Anterior cingulate cortex (tissue), 58 donors: ENCODE measurements around the gene HEYL.

Experiments used
- DNase-seq, 58 donors: peaks; one replicate each; lab custom pipeline; 2025; lab: John Stamatoyannopoulos, UW

HEYL gene

GRCh38 chr1:39639305-39640130 lies at the start of gene HEYL:
TSS of gene HEYL (minus strand) at chr1:39639643. CDS start at chr1:39639625, 18 bp downstream.
- DNase-seq = peak in 2 of 58 donors; percentile 13 to 25

DNA sequence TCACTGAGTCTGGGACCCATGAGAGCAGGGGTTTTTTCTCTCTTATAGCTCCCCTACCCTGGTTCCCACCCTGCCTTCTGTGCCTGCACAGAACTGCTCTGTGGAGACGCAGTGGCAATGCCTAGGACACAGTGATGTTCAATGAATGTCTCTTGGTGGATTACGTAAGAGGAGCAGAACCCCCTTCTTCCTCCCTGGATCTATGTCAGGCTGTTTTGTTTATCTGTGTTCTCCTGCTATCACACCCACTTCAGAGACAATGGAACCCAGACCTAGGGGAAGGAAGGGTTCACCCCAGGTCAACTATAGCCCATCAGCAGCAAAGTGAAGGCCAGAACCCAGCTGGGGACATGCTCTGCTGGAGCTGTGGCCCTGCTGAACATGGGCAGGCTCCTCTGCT lies 49.8 kb upstream of the HEYL start:
- no peak for DNase-seq

DNA sequence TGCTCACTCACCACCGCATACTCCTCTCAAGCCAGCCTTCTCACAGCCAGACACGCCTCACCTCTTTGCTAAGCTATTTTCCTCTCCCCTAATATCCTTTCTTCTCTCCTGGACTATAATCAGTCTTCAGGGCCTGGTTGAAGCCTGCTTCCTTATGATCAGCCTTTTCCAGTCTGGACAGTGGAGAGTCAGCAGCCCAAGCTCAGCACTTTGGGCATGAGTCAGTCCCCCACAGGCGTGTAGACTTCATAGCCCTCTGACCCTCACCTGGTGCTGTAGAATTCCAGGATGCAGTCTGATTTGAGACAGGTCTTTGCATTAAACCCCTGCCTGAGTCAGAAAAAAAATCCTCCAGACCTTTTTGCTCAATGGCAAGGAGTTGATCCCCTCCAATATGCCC lies 49.3 kb upstream of the HEYL start:
- no peak for DNase-seq

- peak in 1 of 58 donors; percentile 37 for DNase-seq
These were observed 47.8 kb upstream of the HEYL start for GRCh38 chr1:39687243-39687642.

GRCh38 chr1:39685071-39685470 lies 45.6 kb upstream of the HEYL start:
- no peak for DNase-seq

- DNase-seq = peak in 1 of 58 donors; percentile 25
These were observed 44.8 kb upstream of the HEYL start for GRCh38 chr1:39684313-39684664.

DNA sequence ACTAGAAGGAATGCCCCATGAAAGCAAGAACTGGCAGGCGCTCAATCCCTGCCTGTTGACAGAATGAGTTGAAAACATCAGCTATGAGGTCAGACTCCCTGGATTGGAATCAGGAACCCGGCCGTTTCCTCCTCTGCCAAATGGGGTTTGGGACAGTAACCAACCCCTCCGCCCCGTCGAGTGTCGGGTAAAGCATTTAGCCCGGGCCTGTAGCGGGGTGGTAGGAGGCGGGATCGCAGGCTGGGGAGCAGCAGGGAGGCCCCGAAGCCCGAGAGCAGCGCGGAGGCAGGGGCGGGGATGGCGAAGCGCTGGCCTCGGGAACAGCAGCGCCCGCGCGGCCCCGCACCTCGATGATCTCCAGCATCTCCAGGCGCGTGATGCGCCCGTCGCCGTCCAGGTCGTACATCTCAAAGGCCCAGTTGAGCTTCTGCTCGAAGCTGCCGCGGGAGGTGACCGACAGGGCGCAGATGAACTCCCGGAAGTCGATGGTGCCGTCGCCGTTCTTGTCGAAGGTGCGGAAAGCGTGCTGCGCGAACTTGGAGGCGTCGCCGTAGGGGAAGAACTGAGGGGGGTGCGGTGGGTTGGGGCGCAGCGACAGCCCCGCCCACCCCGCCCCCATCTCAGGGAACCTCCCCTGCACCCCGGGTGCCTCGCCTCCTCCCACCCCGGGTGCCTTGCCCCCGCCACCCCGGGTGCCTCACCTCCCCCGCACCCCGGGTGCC lies 44.3 kb upstream of the HEYL start:
- DNase-seq = no peak

GRCh38 chr1:39681999-39682398 lies 42.6 kb upstream of the HEYL start:
- DNase-seq = no peak

- DNase-seq = no peak
These were observed 41.9 kb upstream of the HEYL start for GRCh38 chr1:39681294-39681693.

- DNase-seq = no peak
These were observed 41.3 kb upstream of the HEYL start for GRCh38 chr1:39680751-39681150.

DNA sequence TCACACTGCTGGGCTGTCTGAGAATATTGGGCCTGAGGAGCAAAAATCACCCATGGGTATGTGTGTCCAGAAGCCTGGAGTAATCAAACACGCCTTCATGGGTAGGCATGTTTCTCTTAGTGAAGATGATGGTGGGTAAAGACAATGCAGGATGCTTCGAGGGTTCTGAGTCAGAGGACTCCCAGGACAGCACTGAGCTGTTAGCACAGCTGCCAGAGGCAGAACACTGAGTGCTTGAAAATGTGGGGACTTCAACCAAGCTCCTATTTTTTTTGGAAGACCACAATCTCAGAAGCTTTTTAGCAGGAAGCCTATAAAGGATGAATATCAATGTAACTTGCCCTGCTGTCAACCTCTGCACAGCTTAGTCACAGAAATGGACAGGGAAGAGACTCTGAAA lies 40.4 kb upstream of the HEYL start:
- no peak for DNase-seq

- no peak for DNase-seq
These were observed 39.4 kb upstream of the HEYL start for GRCh38 chr1:39678889-39679288.

DNA sequence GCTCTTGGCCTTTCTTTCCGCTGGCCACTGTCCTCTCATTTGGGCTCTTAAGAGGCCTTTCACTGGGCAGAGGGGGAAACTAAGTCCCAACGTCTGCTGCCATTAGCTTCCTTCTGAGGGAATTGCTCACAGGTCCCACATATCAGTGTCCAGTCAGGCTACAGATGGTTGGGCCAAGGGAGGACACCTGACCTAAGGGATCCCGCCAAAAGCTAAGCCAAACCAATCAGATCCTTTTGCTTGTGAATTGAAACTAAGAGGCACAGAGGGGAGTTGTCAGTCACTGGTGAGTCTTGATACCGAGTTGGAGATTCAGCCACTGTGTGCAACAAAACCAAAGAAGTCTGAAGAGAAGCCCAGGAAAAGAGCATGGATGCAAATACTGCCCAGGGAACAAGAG lies 38.2 kb upstream of the HEYL start:
- DNase-seq = no peak

DNA sequence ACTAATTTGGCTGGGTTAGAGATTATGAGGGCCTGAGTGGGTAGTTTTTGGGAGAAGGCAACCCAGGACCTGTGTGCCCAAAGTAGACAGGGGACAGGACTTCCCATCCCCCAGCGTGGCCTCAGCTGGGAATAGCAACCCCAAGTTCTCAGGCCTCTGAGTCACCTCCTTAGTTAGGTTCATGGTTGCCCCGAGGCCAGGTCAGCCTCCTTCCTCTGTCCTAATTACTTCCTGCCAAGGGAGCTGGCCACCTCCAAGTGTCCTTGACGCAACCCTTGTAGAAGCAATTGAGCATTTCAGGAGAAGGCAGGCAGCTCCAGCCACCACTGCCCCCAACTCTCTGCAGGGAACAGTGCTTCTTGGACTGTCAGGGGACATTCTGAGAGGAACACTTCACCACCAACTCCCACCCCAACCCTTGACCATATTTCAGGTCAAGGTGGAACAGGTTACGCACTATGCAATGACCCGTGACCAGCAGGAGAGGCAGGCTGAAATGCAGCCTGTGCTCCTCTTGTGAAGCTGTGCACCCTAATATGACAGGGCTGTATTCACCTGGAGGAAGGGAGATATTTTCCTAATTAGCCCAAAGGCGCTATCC lies 37.6 kb upstream of the HEYL start:
- DNase-seq = no peak

DNA sequence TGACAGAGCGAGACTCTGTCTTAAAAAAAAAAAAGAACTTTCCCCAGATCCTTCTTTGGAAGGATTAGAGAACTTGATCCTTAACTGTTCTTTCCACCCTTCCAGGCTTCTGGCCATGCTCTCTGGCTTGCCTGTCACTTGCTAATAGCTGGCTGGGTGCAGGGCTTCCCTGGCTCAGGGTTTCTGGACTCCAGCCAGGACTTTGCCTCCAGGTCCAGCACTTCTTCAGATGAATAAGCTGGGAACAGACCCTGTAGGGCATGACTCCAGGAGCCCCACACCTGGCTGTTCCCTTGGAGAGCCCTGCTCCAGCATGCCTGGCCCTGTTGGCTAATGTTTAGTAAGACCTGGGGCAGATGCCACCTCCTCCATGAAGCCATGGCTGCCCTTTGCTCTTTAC lies 35.8 kb upstream of the HEYL start:
- peak in 2 of 58 donors; percentile 30 to 37 for DNase-seq

DNA sequence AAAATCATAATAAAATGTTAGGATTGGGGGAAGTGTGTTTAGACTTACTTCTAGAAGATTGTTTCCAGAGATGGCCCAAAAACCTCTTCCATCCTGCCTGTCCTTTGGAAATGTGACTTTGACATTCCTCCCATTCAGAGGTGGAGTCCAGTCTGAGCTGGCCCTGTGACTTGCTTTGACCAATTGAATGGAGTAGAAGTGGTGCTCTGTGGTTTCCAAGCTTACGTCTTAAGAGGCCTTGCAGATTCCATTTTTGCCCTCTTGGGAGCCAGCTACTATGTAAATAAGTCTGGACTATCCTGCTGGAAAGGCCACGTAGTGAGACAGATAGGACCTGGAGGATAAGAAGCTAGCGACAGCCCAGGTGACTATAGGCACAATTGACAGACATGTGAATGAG lies 33.8 kb upstream of the HEYL start:
- no peak for DNase-seq

DNA sequence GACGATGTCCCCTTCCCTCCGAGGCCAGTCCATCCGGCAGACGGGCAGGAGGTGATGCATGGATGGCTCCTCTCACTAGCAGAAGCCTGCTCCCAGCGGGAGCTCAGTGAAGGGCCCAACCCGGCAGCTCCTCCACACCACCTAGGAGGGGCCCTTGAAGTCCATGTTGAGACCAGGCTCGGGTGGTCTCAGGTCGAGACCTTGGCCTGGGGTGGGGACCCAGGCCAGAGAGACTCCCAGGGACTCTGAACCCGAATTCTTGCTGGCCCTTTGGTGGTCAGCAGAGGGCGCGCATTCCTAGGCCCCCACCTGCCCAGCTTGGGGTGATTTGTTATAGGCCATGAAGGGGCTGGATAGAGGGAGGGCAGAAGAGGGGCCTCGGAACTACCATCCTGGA lies 33.1 kb upstream of the HEYL start:
- DNase-seq = peak in 1 of 58 donors; percentile 67

DNA sequence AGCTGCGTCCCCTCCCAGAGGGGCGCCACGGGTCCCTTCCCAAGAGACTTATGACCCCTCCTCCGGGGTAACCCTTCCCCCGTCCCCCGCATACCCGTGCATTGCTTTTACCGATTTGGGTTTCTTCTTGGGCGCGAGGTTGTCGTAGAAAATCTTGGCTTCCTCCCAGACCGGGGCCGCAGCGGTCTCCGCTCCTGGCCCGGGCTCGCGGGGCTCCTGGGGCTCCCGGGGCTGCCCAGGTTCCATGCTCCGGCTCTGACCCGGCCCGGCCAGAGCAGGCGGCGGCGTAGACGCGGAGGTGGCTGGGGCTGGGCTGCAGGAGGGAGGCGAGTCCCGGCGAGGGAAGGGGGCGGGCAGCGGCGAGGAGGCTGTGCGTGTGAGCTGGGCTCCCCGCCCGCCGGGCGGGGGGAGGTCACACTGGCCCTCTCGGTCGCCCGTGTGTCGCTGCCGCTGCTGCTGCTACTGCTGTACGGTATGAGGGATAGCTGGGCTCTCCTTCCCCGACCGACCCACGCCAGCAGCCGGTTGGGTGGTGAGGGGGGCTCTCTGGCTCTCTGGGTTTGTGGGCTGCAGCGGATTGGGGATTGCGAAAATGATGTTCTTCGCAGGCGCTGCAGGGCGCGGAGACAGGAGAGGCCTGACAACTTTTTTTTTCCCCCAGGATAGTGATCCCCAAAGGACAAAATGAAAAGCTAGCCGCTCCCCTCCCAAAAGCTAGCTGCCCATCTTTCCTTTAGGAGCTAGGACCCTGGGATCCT lies 32.5 kb upstream of the HEYL start, which contains the start of gene NT5C1A:
NT5C1A (minus strand) TSS at position 315 of the 758 bp plus-strand sequence; CDS start at position 246, 69 bp downstream.
- peak in 42 of 58 donors; percentile 10 to 67 (median 38) for DNase-seq

DNA sequence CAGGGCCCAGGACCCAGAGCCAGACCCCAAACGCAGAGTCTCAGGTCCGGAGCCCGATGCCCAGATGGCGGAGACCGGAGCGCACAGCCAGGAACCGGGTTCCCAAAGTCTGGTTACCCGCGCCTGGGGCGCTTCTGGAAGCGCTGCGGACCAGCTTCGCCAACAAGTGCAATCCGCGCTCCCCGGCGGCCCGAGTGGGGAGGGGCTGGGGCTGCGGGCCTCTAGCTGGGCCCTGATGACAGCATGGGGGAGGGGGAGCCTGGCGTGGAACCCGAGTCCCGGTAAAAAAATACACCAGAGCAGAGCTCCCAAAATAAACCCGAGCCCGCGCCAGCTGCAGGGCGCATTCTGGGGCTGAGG lies 32.0 kb upstream of the HEYL start:
- peak in 45 of 58 donors; percentile 17 to 76 (median 44) for DNase-seq

DNA sequence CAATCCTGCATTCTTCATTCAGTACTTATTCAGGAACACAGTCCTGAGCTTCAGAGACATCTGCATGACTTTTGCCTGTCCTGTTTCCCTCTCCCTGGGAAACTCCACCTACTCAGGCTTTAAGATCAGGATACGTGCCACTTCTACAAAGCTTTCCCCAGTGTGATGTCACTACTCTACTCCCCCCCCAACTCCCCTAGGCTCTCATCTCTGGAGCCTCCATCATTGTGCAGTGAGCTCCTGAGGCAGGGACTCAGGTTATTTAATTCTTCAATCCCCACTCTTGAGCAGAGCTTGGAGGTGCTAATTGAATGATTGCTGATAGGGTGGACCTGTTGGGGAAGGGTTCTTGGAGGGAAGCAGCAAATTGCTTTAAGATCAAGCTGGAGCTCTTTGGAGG lies 31.2 kb upstream of the HEYL start:
- no peak for DNase-seq

DNA sequence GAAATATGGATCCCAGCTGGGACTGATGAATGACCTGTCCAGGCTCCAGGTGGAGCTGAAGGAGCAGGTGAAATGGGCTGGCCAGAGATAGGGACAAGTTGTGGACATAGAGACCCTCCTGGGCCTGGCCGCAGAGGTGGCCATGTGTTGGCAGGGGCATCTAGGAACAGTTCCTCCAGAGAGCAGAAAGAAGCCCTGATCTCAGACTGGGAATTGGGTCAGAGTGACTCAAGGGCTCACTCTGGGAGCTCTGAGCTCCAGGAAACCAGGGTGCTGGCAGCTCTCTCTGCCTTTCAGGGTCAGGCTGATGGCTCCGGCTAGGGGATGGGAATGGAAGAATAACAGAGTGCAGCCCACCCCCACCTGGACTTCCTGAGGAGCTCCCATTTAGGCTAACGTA lies 29.5 kb upstream of the HEYL start:
- DNase-seq = no peak
